Measurements from ENCODE around the gene FBXO9.

Gene FBXO9

GRCh38 chr6:53111865-53112264, 46.7 kb downstream of the FBXO9 start:
- H3K27me3 ChIP-seq (ENCODE audit: low read length): no peaks in the 10 kb centered on the region
- no peaks in the 10 kb centered on the region for H3K9me3 ChIP-seq (ENCODE audit: insufficient read depth, low read length)
- TF ChIP-seq CTCF (IDR thresholded peaks at IDR 0.05; ENCODE audit: insufficient read depth, low read length, poor library complexity, severe bottlenecking): no peak
- no peaks in the 10 kb centered on the region for H3F3A ChIP-seq (ENCODE audit: insufficient read depth)
- H3K4me3 ChIP-seq (ENCODE audit: insufficient read depth, low read length, poor library complexity, severe bottlenecking): no peak overlapping the region
- no peak overlapping the region for H3K9ac ChIP-seq (ENCODE audit: low read length)
- H3K79me2 ChIP-seq (ENCODE audit: insufficient read depth, low read length): no peaks in the 10 kb centered on the region
- no peaks in the 10 kb centered on the region for H4K20me1 ChIP-seq (ENCODE audit: low read depth, low read length)
- no peak overlapping the region for H3K4me2 ChIP-seq (ENCODE audit: low read depth, low read length, poor library complexity, severe bottlenecking)
- H3K36me3 ChIP-seq (ENCODE audit: low read length): no peaks in the 10 kb centered on the region
- no peaks in the 10 kb centered on the region for H3K9me2 ChIP-seq (replicated peaks; ENCODE audit: insufficient read depth, low read length)
- no peak overlapping the region for H2AFZ ChIP-seq (ENCODE audit: low read depth, low read length, severe bottlenecking)
- no peak overlapping the region for H3K27ac ChIP-seq (ENCODE audit: low read depth, low read length)

- Histone ChIP-seq H3K9me2 (replicated peaks; ENCODE audit: insufficient read depth, low read length) (no peaks in the 10 kb centered on the region), H4K20me1 (ENCODE audit: low read depth, low read length) (no peaks in the 10 kb centered on the region), H3K79me2 (ENCODE audit: insufficient read depth, low read length) (no peaks in the 10 kb centered on the region), H3K9me3 (ENCODE audit: insufficient read depth, low read length) (no peaks in the 10 kb centered on the region), H3K4me2 (ENCODE audit: low read depth, low read length, poor library complexity, severe bottlenecking) (no peak overlapping the region), H3K27ac (ENCODE audit: low read depth, low read length) (no peak overlapping the region), H3F3A (ENCODE audit: insufficient read depth) (no peaks in the 10 kb centered on the region), H3K4me3 (ENCODE audit: insufficient read depth, low read length, poor library complexity, severe bottlenecking) (no peak overlapping the region), H2AFZ (ENCODE audit: low read depth, low read length, severe bottlenecking) (no peak overlapping the region), H3K9ac (ENCODE audit: low read length) (no peak overlapping the region), H3K36me3 (ENCODE audit: low read length) (no peaks in the 10 kb centered on the region), H3K27me3 (ENCODE audit: low read length) (no peaks in the 10 kb centered on the region)
- TF ChIP-seq EZH2phosphoT487 (conservative IDR thresholded peaks at IDR 0.05; ENCODE audit: low read length) (no peak), CTCF (IDR thresholded peaks at IDR 0.05; ENCODE audit: insufficient read depth, low read length, poor library complexity, severe bottlenecking) (no peak)
These were observed 47.2 kb downstream of the FBXO9 start for GRCh38 chr6:53112404-53112803.

- no peaks in the 10 kb centered on the region for H3K9me3 ChIP-seq (ENCODE audit: insufficient read depth, low read length)
- H3K4me3 ChIP-seq (ENCODE audit: insufficient read depth, low read length, poor library complexity, severe bottlenecking): no peak overlapping the region
- TF ChIP-seq CTCF (IDR thresholded peaks at IDR 0.05; ENCODE audit: insufficient read depth, low read length, poor library complexity, severe bottlenecking): no peak
- no peak for TF ChIP-seq EZH2phosphoT487 (conservative IDR thresholded peaks at IDR 0.05; ENCODE audit: low read length)
- H3K9ac ChIP-seq (ENCODE audit: low read length): no peak overlapping the region
- no peaks in the 10 kb centered on the region for H3K9me2 ChIP-seq (replicated peaks; ENCODE audit: insufficient read depth, low read length)
- no peaks in the 10 kb centered on the region for H3K36me3 ChIP-seq (ENCODE audit: low read length)
- H3K79me2 ChIP-seq (ENCODE audit: insufficient read depth, low read length): no peaks in the 10 kb centered on the region
- H2AFZ ChIP-seq (ENCODE audit: low read depth, low read length, severe bottlenecking): no peak overlapping the region
- no peak overlapping the region for H3K27ac ChIP-seq (ENCODE audit: low read depth, low read length)
- no peaks in the 10 kb centered on the region for H3F3A ChIP-seq (ENCODE audit: insufficient read depth)
- H3K27me3 ChIP-seq (ENCODE audit: low read length): no peaks in the 10 kb centered on the region
- no peaks in the 10 kb centered on the region for H4K20me1 ChIP-seq (ENCODE audit: low read depth, low read length)
- H3K4me2 ChIP-seq (ENCODE audit: low read depth, low read length, poor library complexity, severe bottlenecking): no peak overlapping the region
These were observed 47.7 kb downstream of the FBXO9 start for GRCh38 chr6:53112871-53113270.

GRCh38 chr6:53113742-53114141, 48.5 kb downstream of the FBXO9 start:
- H4K20me1 ChIP-seq (ENCODE audit: low read depth, low read length): no peaks in the 10 kb centered on the region
- H3K27ac ChIP-seq (ENCODE audit: low read depth, low read length): no peak overlapping the region
- no peaks in the 10 kb centered on the region for H3K9me2 ChIP-seq (replicated peaks; ENCODE audit: insufficient read depth, low read length)
- no peaks in the 10 kb centered on the region for H3K9me3 ChIP-seq (ENCODE audit: insufficient read depth, low read length)
- no peaks in the 10 kb centered on the region for H3K36me3 ChIP-seq (ENCODE audit: low read length)
- no peak overlapping the region for H3K4me2 ChIP-seq (ENCODE audit: low read depth, low read length, poor library complexity, severe bottlenecking)
- TF ChIP-seq CTCF (IDR thresholded peaks at IDR 0.05; ENCODE audit: insufficient read depth, low read length, poor library complexity, severe bottlenecking) (no peak), EZH2phosphoT487 (conservative IDR thresholded peaks at IDR 0.05; ENCODE audit: low read length) (no peak)
- no peak overlapping the region for H2AFZ ChIP-seq (ENCODE audit: low read depth, low read length, severe bottlenecking)
- no peak overlapping the region for H3K9ac ChIP-seq (ENCODE audit: low read length)
- H3K4me3 ChIP-seq (ENCODE audit: insufficient read depth, low read length, poor library complexity, severe bottlenecking): no peak overlapping the region
- no peaks in the 10 kb centered on the region for H3K79me2 ChIP-seq (ENCODE audit: insufficient read depth, low read length)
- no peaks in the 10 kb centered on the region for H3K27me3 ChIP-seq (ENCODE audit: low read length)
- no peaks in the 10 kb centered on the region for H3F3A ChIP-seq (ENCODE audit: insufficient read depth)
